Measurements from ENCODE around the gene CCDC54.
"Not testable (repeated sequence)": the region's sequence is repeated elsewhere in the genome, so short reads cannot be mapped to it uniquely, and the experiment has no call there.

CCDC54 gene
- 0 reads per million in 4 experiments for total RNA-seq

DNA sequence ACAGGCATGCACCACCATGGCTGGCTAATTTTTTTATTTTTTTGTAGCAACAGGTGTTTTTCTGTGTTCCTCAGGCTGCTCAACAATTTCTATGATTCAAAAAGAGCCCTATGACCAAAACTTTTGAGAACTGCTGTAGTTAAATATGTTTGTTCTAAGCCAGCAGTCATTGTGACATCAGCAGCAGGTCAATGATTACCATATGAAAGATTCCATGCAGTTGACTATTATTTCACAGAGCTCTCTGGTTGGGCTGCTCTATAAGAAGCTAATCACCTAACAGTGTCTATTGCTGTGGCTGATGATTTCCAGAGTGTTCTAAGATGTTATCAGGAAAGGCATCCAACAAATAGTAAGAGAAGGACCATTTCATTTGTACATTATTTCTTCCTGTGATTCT is at the start of gene CCDC54:
CCDC54 (plus strand) TSS at position 289 of the 400 bp plus-strand sequence. CDS start 149 bp downstream, outside the sequence.
- DNase-seq, result no peak

DNA sequence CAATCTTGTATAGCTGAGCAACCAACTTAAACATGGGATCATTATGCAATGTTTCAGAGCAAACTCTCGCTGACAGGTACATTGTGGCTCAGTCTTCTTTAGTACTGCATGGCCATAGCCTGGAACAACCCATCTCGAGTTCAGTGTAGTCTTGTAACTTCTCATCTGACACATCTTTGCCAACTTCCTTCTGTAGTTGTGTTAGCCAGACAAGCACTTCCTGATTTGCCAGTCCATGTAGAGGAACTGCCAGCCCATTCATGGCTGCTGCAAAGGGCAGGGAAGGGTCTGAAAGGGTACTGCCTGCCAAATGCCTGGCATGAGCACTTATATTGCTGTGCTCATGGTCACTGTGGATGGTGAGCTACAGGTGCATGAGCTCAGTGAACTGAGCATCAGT is 49.2 kb upstream of the CCDC54 start:
- DNase-seq, result no peak

DNA sequence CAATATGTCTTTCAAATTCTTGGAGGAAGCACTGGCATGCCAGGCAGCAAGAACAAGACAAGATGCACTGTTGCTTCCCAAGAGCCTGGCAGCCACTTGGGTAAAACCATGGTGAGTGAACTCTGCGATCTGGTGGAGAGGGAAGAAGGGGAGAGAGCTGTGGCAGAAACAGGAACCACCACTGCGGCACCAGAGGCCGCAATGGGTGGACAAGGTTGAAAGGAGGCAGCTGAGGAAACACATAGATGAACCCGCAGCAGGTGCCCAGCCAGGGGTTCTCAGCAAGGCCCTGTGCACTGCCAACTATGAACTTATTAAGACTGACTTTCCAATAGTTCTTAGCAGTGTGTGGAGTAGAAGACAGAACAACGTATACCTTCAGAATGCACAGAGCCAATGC is 48.2 kb upstream of the CCDC54 start:
- no peak for DNase-seq

DNA sequence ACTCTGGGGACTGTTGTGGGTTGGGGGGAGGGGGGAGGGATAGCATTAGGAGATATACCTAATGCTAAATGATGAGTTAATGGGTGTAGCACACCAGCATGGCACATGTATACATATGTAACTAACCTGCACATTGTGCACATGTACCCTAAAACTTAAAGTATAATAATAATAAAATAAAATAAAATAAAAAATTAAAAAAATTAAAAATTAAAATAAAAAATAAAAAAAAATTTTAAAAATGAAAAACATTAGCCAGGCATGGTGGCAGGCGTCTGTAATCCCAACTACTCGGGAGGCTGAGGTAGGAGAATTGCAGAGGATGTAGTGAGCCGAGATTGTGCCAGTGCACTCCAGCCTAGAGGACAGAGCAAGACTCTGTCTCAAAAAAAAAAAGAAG is 37.5 kb upstream of the CCDC54 start:
- not testable (repeated sequence) for DNase-seq

DNA sequence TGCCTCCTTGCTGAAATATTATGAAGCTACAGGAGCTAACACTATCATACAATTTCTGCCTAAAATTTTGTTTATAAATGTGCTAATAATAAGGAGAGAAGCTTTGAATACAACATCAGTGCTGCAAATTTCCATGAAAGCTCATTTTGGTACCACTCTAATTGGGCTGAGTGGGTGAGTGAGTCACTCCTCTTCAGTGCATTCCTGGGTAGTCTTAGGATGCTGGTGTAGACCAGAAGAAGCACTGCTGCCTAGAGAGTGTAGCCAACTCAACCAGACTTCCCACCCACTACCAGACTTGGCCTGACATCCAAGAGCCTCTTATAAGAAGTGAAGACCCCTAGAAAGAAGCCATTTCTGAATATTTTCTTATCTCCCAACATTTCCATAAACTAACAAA is 32.5 kb upstream of the CCDC54 start:
- no peak for DNase-seq

DNA sequence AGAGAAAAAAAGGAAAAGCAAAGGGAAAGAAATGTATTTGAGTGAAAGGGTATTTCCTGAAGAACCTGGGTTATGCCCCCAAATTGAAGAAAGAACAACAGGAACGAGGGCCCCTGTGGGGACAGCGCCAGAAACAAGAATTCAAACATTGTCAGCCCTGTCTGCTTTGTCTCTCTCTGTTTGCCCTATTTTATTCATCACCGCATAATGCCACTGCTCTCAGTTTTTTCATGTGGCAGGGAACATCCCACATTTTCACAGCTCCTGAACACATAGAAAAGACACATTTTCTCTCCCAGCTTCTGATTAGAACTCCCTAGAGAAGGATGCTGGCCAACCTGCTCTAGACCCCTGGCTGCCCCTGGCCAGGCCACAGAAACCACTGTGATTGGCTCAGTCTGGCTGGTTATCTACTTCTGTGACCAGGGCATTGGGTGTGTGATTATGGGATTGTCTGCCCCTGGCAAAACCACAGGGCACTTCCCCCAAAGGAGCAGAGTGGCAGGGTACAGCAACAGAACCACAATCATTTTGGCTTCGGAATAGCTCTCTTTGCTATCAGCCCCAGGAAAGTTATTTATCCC is 31.3 kb upstream of the CCDC54 start:
- no peak for DNase-seq

DNA sequence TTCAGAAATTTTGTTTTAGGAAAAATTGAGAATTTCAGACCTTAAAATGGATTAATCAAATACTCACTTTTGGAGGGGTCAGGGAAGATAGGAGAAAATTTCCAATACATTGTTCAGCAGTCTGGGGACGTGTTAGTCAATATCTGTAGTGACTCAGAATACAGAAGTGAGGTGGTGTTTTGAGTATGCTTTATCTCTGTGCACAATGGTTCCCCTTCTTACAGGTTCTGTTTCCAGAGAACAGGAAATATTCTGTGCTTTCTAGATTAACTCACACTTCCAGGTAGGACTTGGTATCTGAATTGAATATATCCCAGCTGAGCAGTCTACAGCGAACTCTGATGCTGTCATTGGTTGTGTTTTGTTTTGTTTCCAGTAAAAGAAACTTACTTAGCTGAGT is 30.7 kb upstream of the CCDC54 start:
- no peak for DNase-seq

DNA sequence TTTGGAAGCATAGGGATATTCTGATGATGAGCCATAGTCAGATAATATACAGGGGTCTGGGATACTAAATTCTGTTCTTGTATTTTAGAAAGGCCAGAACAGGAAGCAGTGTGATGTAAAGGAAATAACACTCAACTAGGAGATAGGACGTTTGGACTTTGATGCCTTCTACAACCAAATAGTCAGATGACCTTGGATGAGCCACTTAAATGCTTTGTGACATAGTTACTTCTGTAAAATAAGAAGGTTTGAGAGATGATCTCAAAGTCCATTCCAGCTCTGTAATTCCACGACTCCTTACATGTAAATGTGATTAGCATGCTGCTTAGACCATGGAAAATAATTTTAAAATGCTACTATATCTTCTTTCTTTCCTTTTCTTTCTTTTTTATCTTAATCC is 29.5 kb upstream of the CCDC54 start:
- no peak for DNase-seq

DNA sequence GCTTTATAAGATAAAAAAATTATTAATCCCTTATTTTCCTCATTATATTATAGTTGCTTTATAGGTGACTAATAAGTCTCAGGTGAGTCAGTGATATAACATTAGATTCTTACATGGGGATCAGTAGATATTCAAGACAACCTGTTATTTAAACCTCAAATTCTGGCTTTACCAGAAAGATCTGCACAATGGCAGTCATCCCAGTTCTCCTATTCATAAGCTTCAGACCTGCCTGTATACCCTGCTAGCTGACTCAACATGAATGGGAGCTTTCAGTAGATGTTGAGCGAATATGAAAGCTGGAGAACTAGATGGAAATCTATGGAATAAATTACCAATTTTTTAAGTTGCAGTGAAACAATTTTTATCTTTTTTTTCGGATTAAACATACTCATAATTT is 20.5 kb upstream of the CCDC54 start:
- no peak for DNase-seq

DNA sequence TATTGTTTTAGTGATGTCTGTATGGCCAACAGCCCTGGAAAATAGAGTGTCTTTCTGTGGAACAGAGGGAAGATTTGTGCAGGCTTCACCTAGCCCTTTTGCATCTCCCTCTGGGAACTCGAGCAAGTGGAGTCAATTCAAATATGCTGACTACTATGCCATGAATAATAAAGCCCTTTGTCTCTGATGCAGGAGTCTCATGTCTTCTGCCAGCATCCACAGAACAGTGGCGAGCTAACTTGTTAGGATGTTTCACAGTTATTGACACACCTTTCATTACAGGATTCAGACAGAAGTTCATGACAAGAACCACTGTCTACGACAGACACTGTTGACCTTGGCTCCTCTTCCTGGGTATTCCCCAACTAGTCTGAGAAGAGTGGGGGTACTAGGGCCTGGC is 15.6 kb upstream of the CCDC54 start:
- no peak for DNase-seq

DNA sequence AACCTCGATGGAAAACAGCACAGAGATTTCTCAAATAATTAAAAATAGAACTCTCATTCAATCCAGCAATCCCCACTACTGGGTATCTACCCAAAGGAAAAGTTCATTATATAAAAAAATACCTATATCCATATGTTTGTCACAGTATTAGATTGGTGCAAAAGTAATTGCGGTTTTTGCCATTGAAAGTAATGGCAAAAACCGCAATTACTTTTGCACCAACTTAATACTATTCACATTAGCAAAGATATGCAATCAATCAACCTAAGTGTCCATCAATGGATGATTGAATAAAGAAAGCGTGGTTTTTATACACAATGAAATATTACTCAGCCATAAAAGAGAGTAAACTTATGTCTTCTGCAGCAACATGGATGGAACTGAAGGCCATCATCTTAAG is 12.2 kb upstream of the CCDC54 start:
- DNase-seq, result no peak

DNA sequence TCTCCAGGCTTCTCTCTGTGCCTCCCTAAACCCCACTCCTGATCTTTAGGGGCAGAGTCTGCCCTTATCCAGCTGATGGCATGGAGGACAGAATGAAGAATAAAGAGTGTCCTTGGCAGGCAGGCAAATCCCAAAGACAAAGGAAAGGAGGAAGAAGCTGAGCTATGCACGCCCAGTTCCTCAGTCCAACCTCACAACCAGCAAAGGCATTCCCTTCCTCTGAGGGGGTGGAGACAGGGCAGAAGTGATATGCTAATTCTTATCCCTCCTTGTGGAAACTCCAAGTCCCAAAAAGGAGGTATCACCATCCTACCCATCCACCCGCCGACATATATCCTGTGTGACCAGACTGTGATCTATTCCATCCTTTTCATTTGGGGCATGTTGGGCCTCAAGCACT is 10.5 kb upstream of the CCDC54 start:
- no peak for DNase-seq

DNA sequence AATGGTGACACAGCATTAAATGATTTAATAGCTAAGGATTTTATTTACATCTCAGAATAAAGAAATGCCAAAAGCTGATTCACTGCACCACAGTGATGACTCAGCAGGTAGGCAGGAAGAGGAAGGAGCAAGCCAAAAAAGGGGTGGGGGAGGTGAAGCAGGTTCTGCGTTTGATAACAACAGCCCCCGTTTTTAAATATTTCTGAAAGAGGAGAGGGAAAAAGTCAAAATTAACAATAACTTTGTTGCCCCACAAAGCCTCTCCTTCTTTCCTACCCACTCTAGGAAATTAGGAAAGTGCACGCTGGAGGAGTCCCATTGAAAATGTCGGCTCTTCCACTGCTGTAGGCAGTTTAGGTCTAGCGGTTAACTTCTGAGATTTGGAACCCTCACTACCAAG is 9.9 kb upstream of the CCDC54 start:
- no peak for DNase-seq

DNA sequence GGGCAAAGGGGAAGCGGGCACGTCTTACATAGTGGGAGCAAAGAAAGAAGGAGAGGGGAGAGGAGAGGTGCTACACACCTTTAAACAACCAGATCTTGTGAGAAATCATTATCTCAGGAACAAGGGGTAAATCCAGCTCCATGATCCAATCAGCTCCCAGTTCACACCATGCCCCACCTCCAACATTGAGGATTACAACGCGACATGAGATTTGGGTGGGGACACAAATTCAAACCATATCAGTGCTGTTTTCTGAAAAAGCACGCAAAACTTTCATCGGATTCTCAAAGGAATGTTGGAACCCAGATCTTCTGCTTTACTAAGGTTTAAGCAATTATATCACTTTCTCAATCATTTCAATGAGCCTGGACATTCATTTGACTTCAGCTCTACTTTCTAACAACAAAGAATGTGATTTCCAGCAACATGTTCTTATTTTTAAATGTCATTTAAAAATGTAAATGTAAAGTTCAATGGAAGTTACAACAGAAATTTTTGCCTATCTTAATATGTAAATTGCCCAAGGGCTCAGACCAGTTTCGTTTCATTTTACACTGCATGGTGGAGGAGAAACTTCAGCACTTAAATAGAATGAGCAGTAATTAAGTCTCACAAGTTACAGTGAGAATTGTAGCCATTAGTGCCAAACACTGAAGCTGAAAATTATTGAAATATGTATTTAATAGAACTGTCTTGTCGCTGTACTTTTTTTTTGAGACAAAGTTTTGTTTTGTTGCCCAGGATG is 8.4 kb upstream of the CCDC54 start:
- no peak for DNase-seq

DNA sequence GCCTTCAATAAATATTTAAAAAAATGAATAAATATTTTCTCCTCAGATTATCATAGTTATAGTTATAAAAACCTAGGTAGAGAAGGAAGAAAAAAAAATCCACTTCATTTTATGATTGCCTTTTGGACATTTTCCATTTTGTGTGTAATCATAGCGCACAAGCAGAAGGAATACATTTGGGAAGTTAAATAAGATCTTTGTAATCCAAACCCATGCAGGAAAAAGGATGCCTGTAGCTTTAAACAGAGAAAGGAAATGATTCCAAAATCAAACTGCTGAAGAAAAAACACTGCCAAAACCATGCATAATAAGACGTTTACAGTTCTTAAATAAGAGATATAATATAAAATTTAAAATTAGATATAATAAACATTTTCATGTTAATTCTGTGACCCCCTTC is 7.4 kb upstream of the CCDC54 start:
- no peak for DNase-seq

DNA sequence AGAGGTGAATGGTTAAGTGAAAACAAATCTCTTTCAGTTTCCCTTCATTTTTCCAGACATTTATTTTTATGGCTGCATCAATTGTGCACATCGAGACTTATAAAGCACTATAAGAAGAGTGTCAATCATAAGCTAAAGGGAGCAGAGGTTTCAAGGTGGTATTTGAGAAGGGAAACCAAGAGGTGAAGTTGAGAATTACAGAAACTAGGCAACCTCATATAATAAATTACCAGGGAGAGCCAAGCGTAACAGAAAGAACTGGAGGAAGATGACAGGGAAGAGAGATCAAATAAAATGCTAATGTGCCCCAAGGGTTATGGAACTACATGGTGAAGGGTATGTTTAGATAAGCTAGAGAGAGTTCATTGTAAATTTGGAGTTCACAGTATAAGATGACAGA is 6.3 kb upstream of the CCDC54 start:
- no peak for DNase-seq

DNA sequence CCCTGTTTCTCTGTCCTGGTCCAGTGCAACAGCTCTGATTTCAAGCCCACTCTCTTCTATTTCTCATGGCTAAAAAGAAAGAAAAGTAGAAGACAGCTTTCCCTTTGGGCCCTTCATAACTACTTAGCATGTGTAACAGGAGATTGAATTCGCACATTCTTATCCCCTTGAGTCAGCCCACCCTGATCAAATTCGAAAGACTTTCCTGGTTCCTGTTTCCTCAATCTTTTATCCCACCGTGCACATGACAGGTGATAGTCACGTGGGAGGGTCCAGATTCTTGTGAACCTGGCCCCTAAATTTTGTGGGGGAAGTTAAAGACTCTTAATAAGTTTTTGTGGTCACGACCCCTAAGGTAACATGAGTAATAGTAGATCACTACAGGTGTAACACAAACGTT is 4.7 kb upstream of the CCDC54 start:
- DNase-seq, result no peak

DNA sequence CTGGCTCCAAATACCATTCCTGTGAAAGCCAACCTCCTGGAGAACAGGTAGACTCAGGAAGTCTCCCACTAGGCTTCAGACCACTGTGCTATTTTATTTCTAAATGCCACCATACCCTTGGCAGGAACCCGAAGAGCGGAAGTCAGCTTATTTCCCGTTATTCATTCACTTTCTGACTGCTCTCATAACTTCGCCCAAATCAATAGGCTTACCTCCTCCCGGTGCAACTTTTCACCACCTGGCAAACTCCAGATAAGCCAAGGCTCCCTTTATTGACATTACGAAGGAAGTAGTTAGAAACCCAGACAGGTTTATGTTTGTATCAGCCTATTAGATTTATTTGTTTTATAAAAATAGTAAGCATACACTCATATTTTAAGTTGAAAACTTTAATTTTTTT is 3.3 kb upstream of the CCDC54 start:
- no peak for DNase-seq

DNA sequence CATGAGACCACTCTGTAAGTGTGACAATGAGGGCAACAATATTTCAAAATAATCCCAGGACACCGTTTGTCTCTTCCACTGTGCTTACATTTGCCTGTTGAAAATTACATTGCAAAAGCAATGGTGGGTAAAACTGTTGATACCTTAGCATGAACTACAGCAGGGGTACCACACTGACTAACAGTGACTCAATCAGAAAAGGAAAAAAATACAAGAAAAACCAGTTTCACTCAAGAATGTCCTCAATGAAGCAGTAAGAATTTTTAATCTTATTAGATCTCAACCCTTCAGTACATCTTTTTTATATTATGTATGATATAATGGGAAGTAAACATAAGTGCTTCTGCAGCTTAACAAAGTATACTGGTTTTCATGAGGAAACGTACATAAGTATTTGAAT is 1.6 kb upstream of the CCDC54 start:
- DNase-seq, result no peak

DNA sequence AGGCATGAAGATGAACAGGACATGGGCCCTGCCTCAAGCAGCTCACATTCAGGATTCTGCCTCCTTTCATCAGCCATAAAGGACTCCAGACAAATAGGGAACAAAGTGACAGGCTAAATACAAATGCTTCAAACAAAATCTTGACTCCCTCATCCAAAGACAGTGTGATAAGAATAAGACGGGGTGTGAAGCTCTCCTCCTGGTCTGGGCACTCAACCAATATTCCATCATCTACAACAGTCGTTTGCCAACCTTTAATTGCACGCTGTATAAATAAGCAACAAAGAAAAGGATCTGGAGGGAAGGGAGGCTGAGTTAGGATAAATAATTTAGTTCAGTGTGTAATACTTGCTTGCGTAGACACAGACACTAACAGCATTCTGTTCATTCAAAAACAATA is 5.4 kb downstream of the CCDC54 start:
- no peak for DNase-seq

DNA sequence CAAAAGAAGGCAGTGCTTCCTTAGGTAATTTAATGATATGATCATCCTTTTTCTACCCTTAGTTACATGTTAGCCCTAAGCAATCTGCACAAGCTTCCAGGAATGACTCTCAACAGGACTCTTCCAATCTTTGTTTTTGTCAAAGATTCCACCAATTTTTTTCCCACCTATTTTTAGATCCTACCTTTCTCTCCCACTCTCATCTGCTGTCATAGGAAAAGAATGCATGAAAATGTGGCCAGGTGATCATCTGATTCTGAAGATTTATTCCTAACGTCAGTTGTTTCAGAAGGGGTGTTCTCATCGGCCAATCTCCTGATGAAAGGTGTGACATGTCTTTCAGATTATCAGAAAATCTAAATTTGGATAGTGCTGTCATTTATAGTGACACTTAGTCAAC is 7.2 kb downstream of the CCDC54 start:
- DNase-seq, result no peak

DNA sequence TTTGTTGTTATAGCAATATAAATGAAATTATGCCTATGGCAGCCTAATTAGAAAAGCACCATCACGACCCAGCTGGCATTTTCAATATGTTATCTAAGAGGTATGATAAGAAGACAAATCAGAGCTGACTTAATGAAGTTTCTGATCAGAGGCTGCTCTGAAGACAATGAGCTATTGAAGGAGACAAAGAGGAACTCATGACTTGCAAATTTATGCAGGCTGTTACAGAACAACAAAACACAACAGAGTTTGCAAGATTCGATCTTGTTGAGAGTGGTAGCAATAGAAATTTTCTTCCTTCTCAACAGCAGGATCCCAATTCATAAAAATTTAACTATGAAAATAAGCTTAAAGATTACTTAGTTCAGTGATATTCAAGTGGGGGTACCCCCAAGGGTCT is 7.7 kb downstream of the CCDC54 start:
- no peak for DNase-seq

DNA sequence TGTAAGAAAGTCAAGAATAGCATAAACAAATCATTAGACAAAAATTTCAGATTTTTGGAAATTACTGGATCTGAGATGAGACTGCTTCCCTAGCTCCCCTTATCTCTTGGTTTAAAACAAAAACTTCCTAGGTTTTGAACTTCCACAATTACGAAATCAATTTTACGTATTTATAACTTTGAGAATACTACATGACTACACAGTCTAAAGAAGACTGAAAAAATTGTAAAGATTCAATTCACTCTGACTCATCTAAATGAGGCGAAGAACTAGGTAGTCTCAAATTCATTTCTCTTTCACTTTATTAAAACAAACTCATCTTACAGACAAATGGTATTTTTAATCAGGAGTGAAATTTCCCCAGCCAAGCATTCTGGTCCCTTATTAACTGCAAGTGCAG is 10.3 kb downstream of the CCDC54 start:
- no peak for DNase-seq

DNA sequence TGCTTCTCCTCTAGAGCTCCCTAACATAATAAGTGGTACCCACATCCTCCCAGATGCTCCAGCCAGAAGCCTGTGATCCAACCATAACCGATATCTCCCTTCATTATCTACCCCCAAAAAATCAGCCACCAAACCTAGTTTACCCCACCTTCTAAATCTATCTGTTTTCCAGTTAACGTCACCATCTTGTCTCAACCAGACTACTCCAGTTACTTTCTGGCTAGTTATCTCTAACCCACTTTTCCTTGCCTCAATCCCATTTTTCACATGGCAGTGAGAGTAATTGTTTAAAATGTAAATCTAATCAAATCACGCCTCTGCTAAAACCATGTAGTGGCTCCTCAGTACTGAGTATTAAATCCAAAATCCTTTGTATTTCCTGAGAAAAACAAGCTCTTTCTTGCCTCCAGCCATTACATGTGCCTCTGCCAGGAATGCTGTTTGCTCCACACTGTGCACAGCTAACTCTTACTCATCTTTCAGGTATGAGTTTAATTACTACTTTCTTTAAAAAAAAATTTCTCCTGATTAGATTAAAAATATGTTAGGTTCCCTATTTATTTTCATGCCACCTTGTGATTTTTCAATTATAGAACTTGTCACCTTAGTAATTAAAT is 15.4 kb downstream of the CCDC54 start:
- no peak for DNase-seq

DNA sequence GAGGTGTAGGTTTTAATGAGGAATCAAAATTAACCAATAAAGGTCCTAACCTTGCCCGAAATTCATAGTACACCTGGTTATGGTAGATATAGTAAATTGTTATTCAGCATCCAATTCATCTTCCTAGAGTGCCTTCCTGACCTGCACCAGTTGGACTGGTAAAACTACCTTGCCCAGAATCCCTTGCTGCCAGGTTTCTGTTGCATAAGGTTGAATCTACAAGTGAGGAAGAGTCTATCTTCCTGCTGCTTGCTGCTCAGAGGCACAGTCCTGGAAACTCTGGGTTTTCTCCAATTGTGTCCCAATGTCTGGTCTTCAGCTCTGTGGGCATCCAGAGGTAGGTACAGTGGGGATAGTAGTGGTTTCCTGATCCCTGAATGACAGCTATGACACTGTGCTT is 17.3 kb downstream of the CCDC54 start:
- no peak for DNase-seq
